Heart right ventricle (tissue), 16 donors: ENCODE data around the gene AGO4. TPM values are rescaled to one million over a fixed set of nuclear protein-coding genes. Genes with fewer than 3 reads are reported as not detected.

Experiments
- ATAC-seq, 8 donors: fragments of 200-7000 bp; cut with Tn5 transposase; one replicate each; pipeline ENCODE4 v1.9.1; 2020; ENCODE audit warnings: mild to moderate bottlenecking in 8 of 8, moderate library complexity in 8 of 8, moderate number of reproducible peaks in 1 of 8
- DNase-seq, 2 donors: peaks; one replicate each; pipeline ENCODE4 v3.0.0-alpha.2; 2020
- H3K27ac ChIP-seq, 10 donors: fragments of 200-600 bp; sonication (generic) in 2 of 10; one replicate each; pipeline versions ENCODE4 v1.5.0 to v1.8.0; 2020 to 2022; ENCODE audit warnings: mild to moderate bottlenecking in 3 of 10
- H3K27me3 ChIP-seq, 7 donors: fragments of 200-600 bp; one replicate each; pipeline ENCODE4 v1.8.0; 2021 to 2022; ENCODE audit warnings: mild to moderate bottlenecking in 2 of 7
- H3K36me3 ChIP-seq, 9 donors: fragments of 200-600 bp; sonication (generic) in 1 of 9; one replicate each; pipeline versions ENCODE4 v1.5.0 to v1.8.0; 2020 to 2022; ENCODE audit warnings: mild to moderate bottlenecking in 2 of 9
- H3K4me1 ChIP-seq, 9 donors: fragments of 200-600 bp; sonication (generic) in 1 of 9; one replicate each; pipeline versions ENCODE4 v1.5.0 to v1.8.0; 2020 to 2022; ENCODE audit warnings: mild to moderate bottlenecking in 4 of 9
- H3K4me3 ChIP-seq, 10 donors: fragments of 200-600 bp; sonication (generic) in 2 of 10; one replicate each; pipeline versions ENCODE4 v1.5.0 to v1.8.0; 2020 to 2022; ENCODE audit warnings: mild to moderate bottlenecking in 7 of 10, moderate library complexity in 2 of 10
- H3K9me3 ChIP-seq, 11 donors: fragments of 200-600 bp in 10 of 11; sonication (generic) in 2 of 11; one replicate each; pipeline versions ENCODE4 v1.5.0 to v1.8.0; 2013 to 2022; ENCODE audit warnings: mild to moderate bottlenecking in 2 of 11, control low read depth in 1 of 11, moderate library complexity in 1 of 11
- CTCF ChIP-seq, 9 donors: fragments of 200-600 bp; sonication (generic) in 2 of 9; IDR thresholded peaks; one replicate each; pipeline versions ENCODE4 v1.5.0 to v1.8.0; 2021 to 2022; ENCODE audit warnings: antibody characterized with exemption in 9 of 9, mild to moderate bottlenecking in 5 of 9, moderate library complexity in 1 of 9
- WGBS, 2 donors: extraction: QIAGEN DNeasy Blood & Tissue Kit; methylation state at CpG; one replicate each; pipeline ENCODE4 v1.1.7; 2013; ENCODE audit warnings: inconsistent platforms in 1 of 2; 5-methylcytosine and 5-hydroxymethylcytosine counted together
- intact Hi-C, 10 donors: fragments of 100-400 bp; cut with DNase I; formaldehyde crosslinking; loops; one replicate each; pipeline versions ENCODE4 v1.11.1 to v1.14.2; 2022
- polyA plus RNA-seq, 2 donors: library from polyadenylated mRNA; stranded (reverse); fragments of 200-250 nt; gene quantifications; one replicate each; pipeline ENCODE4 v1.2.3, GENCODE V29; 2013
- total RNA-seq, 10 donors: library from RNA; stranded (reverse); fragmentation: NEBNext Ultra II Directional in 3 of 10; extraction: Animal tissue kit (Norgen Biotek cat#: 25700) in 3 of 10; gene quantifications; one replicate each; pipeline versions ENCODE4 v1.2.1 to v1.2.4, GENCODE V29; 2021 to 2023
- donor health status: Arrhythmogenic right ventricular cardiomyopathy.
- donor health status: ischemic (EF 13 %, LVEDD 7.1; RV severe dilation, severe dysfunction).
- donor health status: healthy with polysubstance abuse.
- donor health status: DM: no; HTN: yes; CAD: no.
- donor health status: DM: no; HTN: no; CAD: no.
- donor health status: ischemic (EF 25% LVEDD 6.9; RV normal size, moderate dysfunction).
- donor health status: ischemic (EF 25% LVEDD 5.7; RV mildly dilated, moderate dysfunction).
- donor health status: healthy.
- donor health status: DM: yes; HTN: yes; CAD: no.
- donor health status: Ischemic cardiomyopathy.
- donor health status: ischemic (EF 35%, LVEDD 5.7; RV mildly dilated, moderate dysfunction).
- donor health status: nonischemic (EF 11% LVEDD 7.7; RV severe dilation, severe dysfunction).
- donor health status: DM: yes; HTN: yes; CAD: no.
- donor health status: PGD.
- donor health status: ischemic (EF 29% LVEDD 5.4; RV normal size, mild dysfunction).
- donor health status: nonischemic (EF 23%, LVEDD 6.1; RV moderate dilation, normal function).

The AGO4 gene
- total and polyA plus RNA-seq, 12 donors: 4.1 to 25.1 (median 20.4) TPM

GRCh38 chr1:35847935-35848565 lies 40.2 kb downstream of the AGO4 start:
- DNase-seq (no peak), ATAC-seq (peak in 6 of 8 donors; percentile 44 to 62 (median 52))
- no peaks in the 10 kb centered on the region for H3K9me3 ChIP-seq
- peaks cover 0 to 67% (median 20%) of the 10 kb centered on the region in 9 donors for H3K4me1 ChIP-seq
- 87 to 90% methylated on average over 1 of the region's 1 CpG for WGBS, 2 donors
- intact Hi-C loops: no loop called here
- H3K27ac ChIP-seq: peak overlapping the region; percentile 5 to 84 (median 56)
- H3K36me3 ChIP-seq: peaks cover 0 to 87% (median 11%) of the 10 kb centered on the region in 9 donors
- no peak overlapping the region for H3K4me3 ChIP-seq
- TF ChIP-seq CTCF (IDR thresholded peaks at IDR 0.05): no peak
- H3K27me3 ChIP-seq: no peaks in the 10 kb centered on the region

- Histone ChIP-seq H3K27ac (peak overlapping the region in 4 of 10 donors; percentile 15 to 84 (median 76)), H3K9me3 (no peaks in the 10 kb centered on the region), H3K4me3 (no peak overlapping the region), H3K36me3 (peaks cover 0 to 91% (median 18%) of the 10 kb centered on the region in 9 donors), H3K27me3 (no peaks in the 10 kb centered on the region), H3K4me1 (peaks cover 0 to 66% (median 20%) of the 10 kb centered on the region in 9 donors)
- no peak for TF ChIP-seq CTCF (IDR thresholded peaks at IDR 0.05)
- DNase-seq: no peak
- intact Hi-C loops: no loop called here
- WGBS, 2 donors: 87 to 91% methylated on average over 2 of the region's 2 CpGs
- ATAC-seq: no peak
These were observed 42.2 kb downstream of the AGO4 start for GRCh38 chr1:35850051-35850450.

GRCh38 chr1:35850716-35851115 lies 42.9 kb downstream of the AGO4 start:
- DNase-seq (no peak), ATAC-seq (no peak)
- intact Hi-C loops: no loop called here
- H3K27me3 ChIP-seq: no peaks in the 10 kb centered on the region
- H3K4me1 ChIP-seq: peaks cover 0 to 60% (median 17%) of the 10 kb centered on the region in 9 donors
- TF ChIP-seq CTCF (IDR thresholded peaks at IDR 0.05): no peak
- H3K9me3 ChIP-seq: no peaks in the 10 kb centered on the region
- H3K27ac ChIP-seq: peak overlapping the region in 9 of 10 donors; percentile 42 to 84 (median 74)
- 77 to 86% methylated on average over 5 of the region's 5 CpGs for WGBS, 2 donors
- H3K36me3 ChIP-seq: peaks cover 0 to 92% (median 25%) of the 10 kb centered on the region in 9 donors
- no peak overlapping the region for H3K4me3 ChIP-seq

- H3K4me3 ChIP-seq: no peak overlapping the region
- H3K4me1 ChIP-seq: peaks cover 0 to 54% (median 15%) of the 10 kb centered on the region in 9 donors
- no peak for DNase-seq
- ATAC-seq: peak; percentile 36 to 86 (median 78)
- peak overlapping the region in 9 of 10 donors; percentile 42 to 84 (median 74) for H3K27ac ChIP-seq
- WGBS, 2 donors: 26 to 56% methylated on average over 3 of the region's 3 CpGs
- H3K9me3 ChIP-seq: no peaks in the 10 kb centered on the region
- no peaks in the 10 kb centered on the region for H3K27me3 ChIP-seq
- TF ChIP-seq CTCF (IDR thresholded peaks at IDR 0.05): no peak
- H3K36me3 ChIP-seq: peaks cover 0 to 92% (median 28%) of the 10 kb centered on the region in 9 donors
- intact Hi-C loops: no loop called here
These were observed 43.5 kb downstream of the AGO4 start for GRCh38 chr1:35851132-35851869.
